OCI-LY7 (cell line): ENCODE measurements around the gene CLEC3A.

ENCODE experiments used
- EZH2phosphoT487 ChIP-seq: fragments of 200-600 bp; sonication (generic); IDR thresholded peaks from 2 replicates; pipeline ENCODE4 v1.6.1; 2018; ENCODE audit warnings: low read depth, borderline replicate concordance, mild to moderate bottlenecking, mixed run types, antibody characterized with exemption, low read length, moderate library complexity, mixed read lengths
- TF ChIP-seq, protein P1 (sequence below): fragments of 200-600 bp; sonication (generic); conservative IDR thresholded peaks from 2 replicates; pipeline ENCODE4 v1.5.1; 2014; ENCODE audit warnings: mild to moderate bottlenecking, antibody characterized with exemption, low read length, moderate library complexity, mixed read lengths

DNA sequence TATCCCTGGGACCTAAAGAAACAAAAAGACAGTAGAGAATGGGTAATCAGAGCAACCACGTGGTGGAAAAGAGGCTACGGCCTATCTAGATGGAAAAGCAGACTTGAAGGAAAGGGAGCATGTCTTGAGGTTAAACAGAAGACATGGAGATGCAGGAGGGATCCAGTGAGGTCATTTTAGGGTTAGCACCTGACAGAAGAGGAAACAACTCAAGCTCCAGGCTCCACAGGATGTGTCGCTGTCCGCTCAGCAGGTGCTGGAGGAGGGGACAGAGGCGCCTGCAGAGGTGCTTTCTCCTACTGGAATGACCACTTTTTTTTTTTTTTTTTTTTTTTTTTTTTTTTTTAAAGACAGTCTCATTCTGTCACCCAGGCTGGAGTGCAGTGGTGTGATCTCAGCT, 47.5 kb upstream of the CLEC3A start:
- TF ChIP-seq, protein P1, sequence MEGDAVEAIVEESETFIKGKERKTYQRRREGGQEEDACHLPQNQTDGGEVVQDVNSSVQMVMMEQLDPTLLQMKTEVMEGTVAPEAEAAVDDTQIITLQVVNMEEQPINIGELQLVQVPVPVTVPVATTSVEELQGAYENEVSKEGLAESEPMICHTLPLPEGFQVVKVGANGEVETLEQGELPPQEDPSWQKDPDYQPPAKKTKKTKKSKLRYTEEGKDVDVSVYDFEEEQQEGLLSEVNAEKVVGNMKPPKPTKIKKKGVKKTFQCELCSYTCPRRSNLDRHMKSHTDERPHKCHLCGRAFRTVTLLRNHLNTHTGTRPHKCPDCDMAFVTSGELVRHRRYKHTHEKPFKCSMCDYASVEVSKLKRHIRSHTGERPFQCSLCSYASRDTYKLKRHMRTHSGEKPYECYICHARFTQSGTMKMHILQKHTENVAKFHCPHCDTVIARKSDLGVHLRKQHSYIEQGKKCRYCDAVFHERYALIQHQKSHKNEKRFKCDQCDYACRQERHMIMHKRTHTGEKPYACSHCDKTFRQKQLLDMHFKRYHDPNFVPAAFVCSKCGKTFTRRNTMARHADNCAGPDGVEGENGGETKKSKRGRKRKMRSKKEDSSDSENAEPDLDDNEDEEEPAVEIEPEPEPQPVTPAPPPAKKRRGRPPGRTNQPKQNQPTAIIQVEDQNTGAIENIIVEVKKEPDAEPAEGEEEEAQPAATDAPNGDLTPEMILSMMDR, result no peak
- TF ChIP-seq EZH2phosphoT487, result no peak
